ENCODE data around the gene DNAJB7. TPM values are rescaled to one million over a fixed set of nuclear protein-coding genes. Genes with fewer than 3 reads are reported as not detected.
"Not testable (repeated sequence)": the region's sequence is repeated elsewhere in the genome, so short reads cannot be mapped to it uniquely, and the experiment has no call there.

DNAJB7 gene
- polyA plus RNA-seq, 3 donors, result not detected

DNA sequence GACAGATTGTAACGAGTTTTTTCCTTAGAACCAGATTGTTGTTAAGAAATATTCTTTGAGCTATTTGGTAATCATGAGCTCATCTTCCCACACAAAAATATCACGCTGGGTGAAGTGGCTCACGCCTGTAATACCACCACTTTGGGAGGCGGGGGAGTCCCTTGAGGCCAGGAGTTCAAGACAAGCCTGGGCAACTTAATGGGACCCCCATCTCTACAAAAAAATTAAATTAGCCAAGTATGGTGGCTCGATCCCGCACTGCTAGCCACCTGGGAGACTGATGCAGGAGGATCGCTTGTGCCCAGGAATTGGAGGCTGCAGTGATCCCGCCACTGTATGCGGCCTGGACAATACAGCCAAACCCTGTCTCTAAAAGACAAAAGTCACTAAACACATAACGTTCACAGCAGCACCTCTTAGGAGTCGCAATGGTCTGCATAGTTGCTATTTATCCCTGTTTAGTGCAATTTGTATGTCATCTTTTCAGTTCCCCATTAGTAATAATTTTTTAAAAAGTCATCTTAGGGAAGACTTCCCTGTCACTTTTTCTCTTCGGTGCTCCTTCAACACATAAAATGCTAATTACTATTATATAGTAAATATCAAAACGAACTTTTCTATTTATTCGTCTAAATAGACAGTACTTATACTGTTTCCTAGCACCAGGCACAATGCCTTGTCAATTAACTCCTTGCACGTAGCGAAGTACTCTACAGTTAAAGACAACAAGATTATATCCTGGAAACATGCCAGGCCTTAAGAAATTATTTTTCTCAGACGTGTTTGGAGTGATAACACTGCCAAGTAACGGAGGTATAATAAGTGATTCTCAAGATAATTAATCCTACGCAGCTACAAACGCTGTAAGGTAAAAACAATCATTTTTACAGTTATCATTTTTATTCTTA, 6.6 kb downstream of the DNAJB7 start:
- no peak overlapping the region for H3K27ac ChIP-seq (ENCODE audit: low read depth, low read length)

DNA sequence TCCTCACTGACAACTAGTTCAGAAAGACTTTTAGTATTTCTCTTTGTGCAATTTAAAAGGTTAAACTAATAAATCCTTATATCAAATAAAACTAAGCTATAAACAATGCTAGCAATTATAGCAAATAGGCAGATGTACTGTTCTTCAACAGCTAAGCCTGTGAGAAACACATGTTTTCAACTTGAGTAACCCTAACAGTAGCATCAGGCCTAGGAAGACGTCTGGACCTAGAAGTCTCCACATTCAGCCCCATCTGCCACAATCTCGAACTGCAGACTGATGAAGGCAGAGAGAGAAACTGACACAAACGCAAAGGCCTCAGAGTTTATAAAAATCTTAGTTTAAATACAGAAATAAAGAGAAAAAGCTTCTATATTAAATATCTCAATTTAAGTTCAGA, 8.0 kb downstream of the DNAJB7 start:
- H3K27ac ChIP-seq (ENCODE audit: low read depth, low read length), result no peak overlapping the region
- 36 to 55% (median 48%) methylated on average over 3 of the region's 3 CpGs for WGBS, 3 donors

More for the DNA sequence above, 6.6 kb downstream of the DNAJB7 start:
- 26 to 32% (median 28%) methylated on average over 20 of the region's 20 CpGs for WGBS, 3 donors

DNA sequence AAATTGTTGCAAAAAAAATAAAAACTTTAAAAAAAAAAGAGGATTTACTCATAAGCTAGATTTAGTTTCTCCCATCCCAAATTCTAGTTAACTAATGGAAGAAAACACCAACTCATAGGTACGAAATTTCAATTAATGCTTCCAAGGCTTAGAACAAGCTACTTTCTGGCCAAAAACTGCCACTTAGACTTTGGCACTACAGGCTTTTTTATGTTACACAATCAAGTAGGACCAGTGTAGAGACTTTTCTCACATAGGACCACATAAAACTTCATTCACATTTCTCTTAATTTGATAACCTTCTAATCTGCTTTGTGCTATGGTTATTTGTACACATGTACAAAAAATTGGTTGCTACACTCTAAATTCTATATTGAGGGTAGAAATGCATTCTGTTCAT, 8.6 kb downstream of the DNAJB7 start:
- 59 to 83% (median 61%) methylated on average over 1 of the region's 1 CpG for WGBS, 3 donors
- no peak overlapping the region for H3K27ac ChIP-seq (ENCODE audit: low read depth, low read length)

DNA sequence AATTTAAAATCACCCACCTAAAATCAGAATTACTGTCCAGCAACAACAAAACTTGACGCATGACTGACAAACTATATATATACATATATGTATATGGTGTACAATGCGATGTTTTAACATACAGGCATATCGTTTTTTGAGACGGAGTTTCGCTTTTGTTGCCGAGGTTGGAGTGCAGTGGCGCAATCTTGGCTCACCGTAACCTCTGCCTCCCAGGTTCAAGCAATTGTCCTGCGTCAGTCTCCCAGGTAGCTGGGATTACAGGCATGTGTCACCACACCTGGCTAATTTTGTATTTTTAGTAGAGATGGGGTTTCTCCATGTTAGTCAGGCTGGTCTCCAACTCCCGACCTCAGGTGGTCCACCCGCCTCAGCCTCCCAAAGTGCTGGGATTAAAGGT, 16.1 kb downstream of the DNAJB7 start:
- WGBS, 3 donors, result 92 to 94% (median 93%) methylated on average over 11 of the region's 11 CpGs
- not testable (repeated sequence) for H3K27ac ChIP-seq (ENCODE audit: low read depth, low read length)

DNA sequence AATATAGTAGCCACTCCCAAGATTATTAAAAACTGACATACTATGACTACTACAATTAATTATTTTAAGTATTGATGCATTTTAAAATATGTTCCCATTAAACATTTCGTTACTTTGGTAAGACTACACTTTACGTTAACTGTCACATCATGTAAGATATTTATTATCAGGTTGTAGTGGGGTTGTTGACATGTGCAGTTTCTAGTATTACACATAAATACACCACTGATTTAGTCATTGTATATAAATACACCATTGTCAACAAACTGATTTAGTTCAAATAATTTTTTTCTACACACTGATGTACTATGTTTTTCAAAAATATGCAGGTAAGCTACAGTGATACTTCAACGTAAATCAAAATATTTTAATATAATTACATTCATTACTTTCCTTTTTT, 17.0 kb downstream of the DNAJB7 start:
- 95 to 96% (median 96%) methylated on average over 3 of the region's 3 CpGs for WGBS, 3 donors
- no peak overlapping the region for H3K27ac ChIP-seq (ENCODE audit: low read depth, low read length)

DNA sequence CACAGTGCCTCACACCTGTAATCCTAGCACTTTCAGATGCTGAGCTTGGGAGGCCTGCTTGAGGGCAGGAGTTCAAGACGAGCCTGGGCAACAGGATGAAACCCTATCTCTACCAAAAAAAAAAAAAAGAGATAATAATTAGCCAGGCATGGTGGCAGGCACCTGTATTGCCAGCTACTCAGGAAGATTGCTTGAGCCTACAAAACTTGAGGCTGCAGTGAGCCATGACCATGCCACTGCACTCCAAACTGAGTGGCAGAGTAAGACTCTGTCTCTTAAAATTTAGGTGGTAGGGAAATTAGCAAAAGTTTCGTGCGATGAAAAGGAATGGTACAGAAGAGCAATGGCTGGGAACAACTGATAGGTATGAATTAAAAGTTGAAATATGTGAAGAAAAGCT, 23.4 kb downstream of the DNAJB7 start:
- H3K27ac ChIP-seq (ENCODE audit: low read depth, low read length), result no peak overlapping the region
- WGBS, 3 donors, result 78 to 92% (median 91%) methylated on average over 3 of the region's 3 CpGs

DNA sequence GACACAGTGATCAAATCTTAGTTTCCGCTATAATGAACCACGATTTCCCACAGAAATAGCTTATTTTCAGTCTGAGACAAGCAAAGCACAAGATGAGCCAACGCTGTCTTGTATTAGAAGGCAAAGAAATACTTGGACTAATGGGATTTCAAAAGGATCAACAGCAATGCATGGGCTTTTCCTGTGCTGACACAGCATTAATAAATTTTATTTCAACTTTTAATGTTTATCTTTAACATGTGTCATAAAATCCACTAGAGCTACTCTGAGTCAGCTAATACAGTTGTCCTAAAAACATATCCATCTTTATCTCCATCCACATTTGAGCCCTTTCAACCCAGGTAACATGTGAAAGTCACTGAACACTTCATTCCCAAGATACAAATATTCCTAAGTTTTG, 27.3 kb downstream of the DNAJB7 start:
- WGBS, 3 donors, result 91 to 96% (median 94%) methylated on average over 3 of the region's 3 CpGs
- H3K27ac ChIP-seq (ENCODE audit: low read depth, low read length), result no peak overlapping the region

DNA sequence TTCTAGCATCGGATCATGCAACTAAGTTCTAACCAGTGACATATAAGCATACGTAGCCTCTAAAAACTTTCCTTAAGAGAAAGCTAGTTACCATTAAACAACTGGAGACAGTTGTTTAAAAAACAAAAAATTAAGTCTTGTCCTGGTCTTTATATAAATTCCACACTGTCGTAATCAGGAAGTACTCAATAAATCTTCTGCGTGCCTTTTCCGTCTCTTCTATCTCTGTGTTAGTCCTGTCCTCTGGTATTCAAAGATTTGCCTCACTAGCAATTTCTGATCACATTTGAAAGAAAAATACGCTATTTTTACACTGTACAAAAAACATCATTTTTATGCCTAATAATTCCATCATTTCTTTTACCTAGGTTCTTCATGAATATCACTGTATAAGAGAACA, 32.8 kb downstream of the DNAJB7 start:
- WGBS, 3 donors, result 77 to 86% (median 82%) methylated on average over 6 of the region's 6 CpGs
- H3K27ac ChIP-seq (ENCODE audit: low read depth, low read length), result no peak overlapping the region

DNA sequence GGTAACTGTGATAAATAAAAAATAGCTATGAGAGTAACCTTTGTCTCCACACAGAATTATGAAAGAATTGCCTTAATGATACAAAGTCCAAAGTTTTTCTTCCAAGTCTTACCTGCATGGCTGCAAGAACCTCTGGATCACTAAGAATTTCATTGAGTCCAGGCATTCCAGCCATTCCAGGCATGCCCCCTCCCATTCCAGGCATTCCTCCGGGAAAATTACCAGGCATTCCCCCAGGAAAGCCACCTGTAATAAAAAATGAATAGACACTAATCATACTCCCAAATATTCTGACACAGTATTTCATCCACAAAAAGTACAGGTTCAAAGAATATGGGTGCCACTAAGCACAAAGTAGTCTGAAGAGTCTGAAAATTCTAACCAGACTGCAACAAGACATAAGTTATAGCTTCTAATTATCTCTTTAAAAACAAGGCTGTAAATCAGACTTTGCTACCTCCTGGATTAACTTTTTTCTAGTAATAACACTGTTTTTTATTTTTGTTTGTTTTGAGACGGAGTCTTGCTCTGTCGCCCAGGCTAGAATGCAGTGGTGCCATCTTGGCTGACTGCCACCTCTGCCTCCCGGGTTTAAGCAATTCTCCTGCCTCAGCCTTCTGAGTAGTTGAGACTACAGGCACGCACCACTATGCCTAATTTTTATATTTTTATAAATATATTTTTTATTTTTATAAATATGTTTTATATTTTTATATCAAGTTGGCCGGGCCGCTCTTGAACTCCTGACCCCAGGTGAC, 34.8 kb downstream of the DNAJB7 start:
- no peak overlapping the region for H3K27ac ChIP-seq (ENCODE audit: low read depth, low read length)
- WGBS, 3 donors, result 79 to 84% (median 81%) methylated on average over 7 of the region's 7 CpGs

DNA sequence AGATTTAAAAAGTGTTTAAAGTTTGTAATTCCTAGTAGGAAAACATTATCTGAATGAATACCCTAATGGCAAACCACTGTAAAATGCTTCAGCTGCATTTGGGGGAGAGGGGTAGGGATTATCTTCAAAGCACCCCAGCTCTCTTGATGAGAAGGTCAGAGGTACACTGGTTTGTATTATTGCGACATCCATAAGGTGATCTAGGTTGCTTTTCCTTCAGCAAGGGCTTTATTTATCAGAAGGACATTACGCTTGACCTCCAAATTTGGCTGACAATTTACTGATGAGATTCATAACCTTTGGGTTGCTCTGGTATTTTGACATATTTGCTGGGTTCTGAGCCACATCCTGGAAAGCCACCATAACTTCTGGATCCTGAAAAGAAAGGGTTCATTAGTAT, 35.6 kb downstream of the DNAJB7 start:
- WGBS, 3 donors, result 94 to 100% (median 97%) methylated on average over 1 to 2 of the region's 2 CpGs
- H3K27ac ChIP-seq (ENCODE audit: low read depth, low read length), result not testable (repeated sequence)

DNA sequence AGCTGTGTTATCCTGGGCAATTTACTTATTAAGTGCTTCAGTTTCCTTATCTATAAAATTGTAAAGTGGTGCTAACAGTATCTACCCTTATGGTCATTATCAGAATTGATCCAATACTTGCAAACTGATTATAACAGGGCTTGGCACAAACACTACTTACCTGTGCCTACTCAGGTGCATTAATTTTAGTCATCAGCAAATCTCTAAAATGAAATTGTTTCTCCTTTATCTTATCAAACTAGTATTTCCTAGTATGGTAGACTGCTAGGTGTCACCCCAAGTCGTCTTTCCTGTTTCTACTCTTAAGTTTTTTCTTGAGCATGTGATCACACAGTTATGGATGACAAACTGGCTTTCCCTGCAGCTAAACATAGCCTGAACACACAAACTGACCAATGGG, 38.5 kb downstream of the DNAJB7 start:
- 69 to 83% (median 81%) methylated on average over 1 of the region's 1 CpG for WGBS, 3 donors
- no peak overlapping the region for H3K27ac ChIP-seq (ENCODE audit: low read depth, low read length)

DNA sequence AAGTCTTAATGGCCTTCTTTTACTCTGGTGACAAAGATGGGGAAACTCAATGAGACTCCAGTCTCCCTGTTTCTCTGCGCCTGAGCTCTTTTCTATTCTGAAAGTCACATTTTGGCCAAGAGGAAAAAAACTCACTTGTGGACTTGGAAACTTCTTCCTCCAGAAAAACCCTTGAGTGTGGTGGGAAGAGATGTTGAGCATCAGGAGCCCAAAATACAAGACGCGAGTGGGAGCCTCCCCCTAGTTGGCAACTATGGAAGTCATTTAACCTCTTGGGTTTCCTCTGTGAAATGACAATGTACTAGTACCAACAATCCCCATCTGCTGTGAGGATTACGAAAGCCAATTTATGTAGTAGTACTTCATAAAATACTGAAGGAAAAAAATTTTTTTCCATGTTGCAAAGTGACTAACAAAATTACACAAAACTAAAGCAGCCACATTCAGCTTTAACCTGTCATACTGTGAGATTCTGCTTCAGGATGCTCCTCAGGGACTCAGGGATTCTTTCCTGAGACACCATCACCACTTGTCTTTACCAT, 42.2 kb downstream of the DNAJB7 start:
- H3K27ac ChIP-seq (ENCODE audit: low read depth, low read length), result no peak overlapping the region
- WGBS, 3 donors, result 2 to 11% (median 5%) methylated on average over 4 of the region's 4 CpGs

DNA sequence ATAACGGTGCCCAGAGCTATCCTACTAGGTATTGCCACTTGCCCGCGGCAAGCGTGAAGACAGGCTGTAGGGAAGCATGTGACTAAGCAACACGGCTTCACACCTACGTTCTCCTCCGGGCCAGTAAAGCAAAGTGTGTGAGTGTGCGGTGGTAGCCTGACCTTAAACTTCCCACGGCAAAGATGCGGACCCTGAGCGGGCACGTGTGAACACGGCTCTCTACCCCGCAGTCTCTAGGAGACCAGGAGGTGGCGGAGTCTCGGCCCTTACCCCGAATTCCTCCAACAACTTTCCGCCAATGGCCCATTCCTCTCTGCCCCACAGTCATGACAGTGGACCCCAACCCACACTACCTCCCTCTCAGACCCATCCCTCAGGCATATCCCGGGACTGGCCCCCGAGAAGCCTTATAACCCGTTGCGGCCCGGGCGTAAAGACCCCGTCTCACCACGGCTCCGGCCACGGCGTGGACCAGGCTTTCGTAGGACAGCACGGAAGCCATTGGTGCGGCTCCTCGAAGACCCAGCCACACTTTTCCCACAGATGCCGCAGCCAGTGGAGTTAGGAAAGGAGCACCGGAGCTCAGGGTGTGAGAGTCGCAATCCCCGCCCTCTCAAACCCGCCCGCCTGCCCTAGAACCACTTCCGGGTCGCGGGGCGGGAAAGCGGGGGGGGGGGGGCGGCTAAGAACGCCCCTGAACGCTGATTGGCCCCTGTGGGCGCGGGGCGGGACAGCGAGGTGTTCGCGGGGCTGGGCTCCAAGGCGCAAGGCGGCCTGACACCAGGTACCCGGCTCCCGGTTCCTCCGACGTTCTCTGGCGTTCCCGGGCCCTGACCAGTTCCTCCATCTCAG, 42.9 kb downstream of the DNAJB7 start, which contains the start of gene SLC25A17:
Gene SLC25A17 (minus strand): TSS at position 600 of the 852 bp plus-strand sequence. CDS start 98 bp downstream, at position 502.
- WGBS, 3 donors, result 0 to 1% (median 1%) methylated on average over 51 to 60 of the region's 61 CpGs
- no peak within 1 kb of the TSS for H3K27ac ChIP-seq (ENCODE audit: low read depth, low read length)

DNA sequence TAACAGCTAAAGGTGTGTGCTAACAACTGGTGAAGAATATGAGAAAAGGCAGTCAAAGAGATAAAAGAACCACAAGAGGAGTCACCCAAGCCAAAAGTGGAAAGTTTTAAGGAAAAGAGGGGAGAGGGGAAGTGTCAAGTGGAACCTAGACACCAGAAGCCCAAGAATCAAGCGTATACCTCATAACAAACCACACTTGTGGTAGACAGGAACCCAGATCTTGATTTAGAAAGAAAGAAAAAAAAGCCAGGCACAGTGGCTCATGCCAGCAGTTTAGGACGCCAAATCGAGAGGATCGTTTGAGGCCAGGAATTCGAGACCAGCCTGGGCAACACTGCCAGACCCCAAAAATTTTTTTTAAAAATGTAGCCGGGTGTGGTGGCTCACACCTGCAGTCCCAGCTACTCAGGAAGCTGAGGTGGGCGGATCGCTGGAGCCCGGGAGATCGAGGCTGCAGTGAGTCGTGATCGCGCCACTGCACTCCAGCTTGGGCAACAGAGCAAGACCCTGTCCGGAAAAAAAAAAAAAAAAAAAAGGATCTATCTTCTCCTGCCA, 43.6 kb downstream of the DNAJB7 start:
- no peak overlapping the region for H3K27ac ChIP-seq (ENCODE audit: low read depth, low read length)
- WGBS, 3 donors, result 17 to 31% (median 21%) methylated on average over 14 of the region's 14 CpGs

DNA sequence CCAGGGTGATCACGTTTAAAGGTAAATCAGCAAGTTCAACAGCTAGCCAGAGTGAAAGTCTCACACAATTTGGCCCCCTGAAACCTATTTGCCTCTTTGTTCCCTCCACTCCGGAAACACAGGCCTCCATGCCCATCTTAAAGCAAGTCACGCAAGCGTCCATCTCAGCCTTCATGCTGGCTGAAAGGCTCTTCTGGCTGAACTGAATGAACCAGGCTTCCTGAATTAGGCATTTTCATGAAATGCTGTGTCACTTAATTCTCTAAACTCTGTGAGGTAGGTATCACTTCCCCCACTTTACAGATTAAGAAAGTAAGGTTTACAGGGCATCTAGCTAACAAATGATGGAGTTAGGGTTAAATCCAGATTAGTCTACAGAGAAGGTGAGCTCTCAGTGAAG, 44.2 kb downstream of the DNAJB7 start:
- no peak overlapping the region for H3K27ac ChIP-seq (ENCODE audit: low read depth, low read length)
- WGBS, 3 donors, result 93 to 94% (median 93%) methylated on average over 4 of the region's 4 CpGs

DNA sequence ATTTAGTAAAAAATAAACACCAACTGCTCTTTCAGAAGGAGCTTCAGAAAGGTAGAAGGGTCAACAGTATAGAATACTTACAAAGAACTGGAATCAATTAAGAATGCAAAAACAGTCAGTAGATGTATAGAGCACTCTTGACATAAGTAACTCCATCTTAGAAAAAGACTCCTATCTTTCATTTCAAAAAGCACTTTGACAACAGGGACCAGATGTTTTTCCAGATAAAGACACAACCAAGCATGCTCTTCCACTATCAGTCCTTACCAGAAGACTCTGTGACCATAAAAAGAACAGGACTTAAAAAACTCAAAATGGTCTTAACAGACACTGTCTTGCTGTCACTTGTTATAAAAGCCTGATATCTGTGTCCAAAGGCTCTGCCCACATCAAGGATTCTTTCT, 48.0 kb downstream of the DNAJB7 start:
- no peak overlapping the region for H3K27ac ChIP-seq (ENCODE audit: low read depth, low read length)
